ENCODE data around the gene CLPTM1.

The CLPTM1 gene

GRCh38 chr19:44987148-44987675 lies 32.0 kb downstream of the CLPTM1 start:
- peaks cover 65% of the 10 kb centered on the region for H3K36me3 ChIP-seq (ENCODE audit: insufficient read depth, low read length)
- no peak overlapping the region for H3K9ac ChIP-seq (ENCODE audit: low read length)
- H2AFZ ChIP-seq (ENCODE audit: low read length), result no peak overlapping the region

GRCh38 chr19:44988273-44988672 lies 33.1 kb downstream of the CLPTM1 start:
- Histone ChIP-seq H3K79me2 (ENCODE audit: insufficient read depth, low read length) (no peaks in the 10 kb centered on the region), H3K9ac (ENCODE audit: low read length) (no peak overlapping the region), H4K20me1 (ENCODE audit: insufficient read depth, low read length) (no peaks in the 10 kb centered on the region), H2AFZ (ENCODE audit: low read length) (no peak overlapping the region), H3K9me2 (ENCODE audit: low read depth, low read length) (no peaks in the 10 kb centered on the region), H3K36me3 (ENCODE audit: insufficient read depth, low read length) (peaks cover 64% of the 10 kb centered on the region), H3K4me1 (ENCODE audit: insufficient read depth, low read length, severe bottlenecking) (peaks cover 24% of the 10 kb centered on the region), H3K4me2 (ENCODE audit: low read length) (no peak overlapping the region), H3K4me3 (ENCODE audit: low read depth, low read length, poor library complexity, severe bottlenecking) (no peak overlapping the region), H3K9me3 (ENCODE audit: low read length) (no peaks in the 10 kb centered on the region), H3F3A (ENCODE audit: insufficient read depth, low read length) (no peaks in the 10 kb centered on the region), H3K27me3 (ENCODE audit: insufficient read depth, low read length) (no peaks in the 10 kb centered on the region), H3K27ac (ENCODE audit: low read depth, low read length, poor library complexity, severe bottlenecking) (no peak overlapping the region)
- TF ChIP-seq EZH2 (IDR thresholded peaks at IDR 0.05; ENCODE audit: borderline replicate concordance, low read length) (no peak), CTCF (IDR thresholded peaks at IDR 0.05; ENCODE audit: low read length) (no peak)

More at GRCh38 chr19:44987148-44987675, 32.0 kb downstream of the CLPTM1 start:
- Histone ChIP-seq H4K20me1 (ENCODE audit: insufficient read depth, low read length) (no peaks in the 10 kb centered on the region), H3K4me2 (ENCODE audit: low read length) (no peak overlapping the region), H3K27me3 (ENCODE audit: insufficient read depth, low read length) (no peaks in the 10 kb centered on the region), H3K4me3 (ENCODE audit: low read depth, low read length, poor library complexity, severe bottlenecking) (no peak overlapping the region), H3K9me2 (ENCODE audit: low read depth, low read length) (no peaks in the 10 kb centered on the region), H3K27ac (ENCODE audit: low read depth, low read length, poor library complexity, severe bottlenecking) (no peak overlapping the region), H3K9me3 (ENCODE audit: low read length) (no peaks in the 10 kb centered on the region), H3F3A (ENCODE audit: insufficient read depth, low read length) (no peaks in the 10 kb centered on the region), H3K79me2 (ENCODE audit: insufficient read depth, low read length) (no peaks in the 10 kb centered on the region), H3K4me1 (ENCODE audit: insufficient read depth, low read length, severe bottlenecking) (peaks cover 24% of the 10 kb centered on the region)
- TF ChIP-seq EZH2 (IDR thresholded peaks at IDR 0.05; ENCODE audit: borderline replicate concordance, low read length), result no peak
- no peak for TF ChIP-seq CTCF (IDR thresholded peaks at IDR 0.05; ENCODE audit: low read length)

- peaks cover 28% of the 10 kb centered on the region for H3K4me1 ChIP-seq (ENCODE audit: insufficient read depth, low read length, severe bottlenecking)
- H3K9me3 ChIP-seq (ENCODE audit: low read length), result no peaks in the 10 kb centered on the region
- TF ChIP-seq EZH2 (IDR thresholded peaks at IDR 0.05; ENCODE audit: borderline replicate concordance, low read length) (no peak), CTCF (IDR thresholded peaks at IDR 0.05; ENCODE audit: low read length) (peak; percentile 82)
- no peak overlapping the region for H3K4me3 ChIP-seq (ENCODE audit: low read depth, low read length, poor library complexity, severe bottlenecking)
- peak overlapping the region; percentile 10; the same call in 1 of the 2 replicates for H3K9ac ChIP-seq (ENCODE audit: low read length)
- no peaks in the 10 kb centered on the region for H3F3A ChIP-seq (ENCODE audit: insufficient read depth, low read length)
- H3K27ac ChIP-seq (ENCODE audit: low read depth, low read length, poor library complexity, severe bottlenecking), result peak overlapping the region; percentile 73
- no peaks in the 10 kb centered on the region for H3K27me3 ChIP-seq (ENCODE audit: insufficient read depth, low read length)
- H3K4me2 ChIP-seq (ENCODE audit: low read length), result no peak overlapping the region
- H4K20me1 ChIP-seq (ENCODE audit: insufficient read depth, low read length), result no peaks in the 10 kb centered on the region
- H3K36me3 ChIP-seq (ENCODE audit: insufficient read depth, low read length), result peaks cover 62% of the 10 kb centered on the region
- no peaks in the 10 kb centered on the region for H3K9me2 ChIP-seq (ENCODE audit: low read depth, low read length)
- no peak overlapping the region for H2AFZ ChIP-seq (ENCODE audit: low read length)
- H3K79me2 ChIP-seq (ENCODE audit: insufficient read depth, low read length), result no peaks in the 10 kb centered on the region
Observed at GRCh38 chr19:44988896-44989556, 33.8 kb downstream of the CLPTM1 start.

All from OCI-LY1 (cell line).